ENCODE data around the gene STOM.

The STOM gene

DNA sequence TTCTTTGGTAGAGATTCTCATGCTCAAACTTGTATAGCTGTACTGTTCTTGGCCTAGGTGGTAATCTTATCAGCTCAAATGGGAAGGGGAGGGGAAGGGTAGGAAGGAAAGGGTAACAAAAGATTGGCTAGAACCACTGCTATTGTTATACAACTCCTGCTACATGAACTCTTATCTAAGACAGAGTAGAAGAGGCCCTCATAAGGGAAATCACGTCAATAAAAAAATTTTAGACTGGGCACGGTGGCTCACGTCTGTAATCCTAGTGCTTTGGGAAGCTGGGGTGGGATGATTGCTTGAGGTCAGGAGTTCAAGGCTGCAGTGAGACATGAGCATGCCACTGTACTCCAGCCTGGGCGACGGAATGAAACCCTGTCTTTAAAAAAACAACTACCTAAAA lies 15.9 kb downstream of the STOM start:
- DNase-seq (ENCODE audit: extremely low read depth, low read depth): no peak
- TF ChIP-seq, protein P1, sequence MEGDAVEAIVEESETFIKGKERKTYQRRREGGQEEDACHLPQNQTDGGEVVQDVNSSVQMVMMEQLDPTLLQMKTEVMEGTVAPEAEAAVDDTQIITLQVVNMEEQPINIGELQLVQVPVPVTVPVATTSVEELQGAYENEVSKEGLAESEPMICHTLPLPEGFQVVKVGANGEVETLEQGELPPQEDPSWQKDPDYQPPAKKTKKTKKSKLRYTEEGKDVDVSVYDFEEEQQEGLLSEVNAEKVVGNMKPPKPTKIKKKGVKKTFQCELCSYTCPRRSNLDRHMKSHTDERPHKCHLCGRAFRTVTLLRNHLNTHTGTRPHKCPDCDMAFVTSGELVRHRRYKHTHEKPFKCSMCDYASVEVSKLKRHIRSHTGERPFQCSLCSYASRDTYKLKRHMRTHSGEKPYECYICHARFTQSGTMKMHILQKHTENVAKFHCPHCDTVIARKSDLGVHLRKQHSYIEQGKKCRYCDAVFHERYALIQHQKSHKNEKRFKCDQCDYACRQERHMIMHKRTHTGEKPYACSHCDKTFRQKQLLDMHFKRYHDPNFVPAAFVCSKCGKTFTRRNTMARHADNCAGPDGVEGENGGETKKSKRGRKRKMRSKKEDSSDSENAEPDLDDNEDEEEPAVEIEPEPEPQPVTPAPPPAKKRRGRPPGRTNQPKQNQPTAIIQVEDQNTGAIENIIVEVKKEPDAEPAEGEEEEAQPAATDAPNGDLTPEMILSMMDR (IDR thresholded peaks at IDR 0.05; ENCODE audit: low read depth, low read length): no peak

DNA sequence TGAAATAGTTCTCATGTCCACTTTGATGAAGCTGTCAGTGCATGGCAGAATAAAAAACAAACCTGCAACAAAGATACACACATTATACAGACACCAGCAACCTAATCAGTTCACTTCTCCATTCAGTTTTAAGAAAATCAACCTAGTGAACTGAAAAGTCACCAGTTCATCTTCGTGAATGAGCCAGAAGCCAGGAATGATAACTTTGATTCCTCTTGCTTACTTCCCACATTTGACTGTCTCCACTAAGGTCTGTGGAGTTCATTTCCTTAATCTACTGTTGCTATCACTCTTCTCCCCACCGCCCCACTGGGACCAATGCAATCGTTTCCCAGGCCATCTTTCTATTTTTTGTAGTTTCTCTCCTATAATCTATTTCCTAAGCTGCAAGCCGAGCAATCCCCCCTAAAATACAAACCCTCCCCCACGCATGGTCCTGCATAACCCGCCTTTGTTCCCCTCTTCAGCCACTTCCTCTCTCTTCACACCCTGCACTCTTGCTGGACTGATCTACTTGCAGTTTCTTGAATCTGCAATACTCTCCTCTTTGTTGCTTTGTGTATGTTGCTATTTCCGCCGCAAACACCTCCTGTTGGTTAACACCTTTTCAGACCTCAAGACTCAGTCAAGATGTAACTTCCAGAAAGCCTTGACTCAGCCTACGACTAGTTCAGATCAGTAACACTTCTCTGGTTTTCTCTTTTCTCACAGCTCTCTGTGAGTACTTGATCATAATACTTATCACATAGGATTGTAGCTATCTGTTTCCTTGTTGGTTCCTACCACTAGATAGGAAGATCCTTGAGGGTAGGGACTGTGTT lies 16.6 kb downstream of the STOM start:
- TF ChIP-seq, protein P1 (IDR thresholded peaks at IDR 0.05; ENCODE audit: low read depth, low read length): no peak
- DNase-seq (ENCODE audit: extremely low read depth, low read depth): no peak

DNA sequence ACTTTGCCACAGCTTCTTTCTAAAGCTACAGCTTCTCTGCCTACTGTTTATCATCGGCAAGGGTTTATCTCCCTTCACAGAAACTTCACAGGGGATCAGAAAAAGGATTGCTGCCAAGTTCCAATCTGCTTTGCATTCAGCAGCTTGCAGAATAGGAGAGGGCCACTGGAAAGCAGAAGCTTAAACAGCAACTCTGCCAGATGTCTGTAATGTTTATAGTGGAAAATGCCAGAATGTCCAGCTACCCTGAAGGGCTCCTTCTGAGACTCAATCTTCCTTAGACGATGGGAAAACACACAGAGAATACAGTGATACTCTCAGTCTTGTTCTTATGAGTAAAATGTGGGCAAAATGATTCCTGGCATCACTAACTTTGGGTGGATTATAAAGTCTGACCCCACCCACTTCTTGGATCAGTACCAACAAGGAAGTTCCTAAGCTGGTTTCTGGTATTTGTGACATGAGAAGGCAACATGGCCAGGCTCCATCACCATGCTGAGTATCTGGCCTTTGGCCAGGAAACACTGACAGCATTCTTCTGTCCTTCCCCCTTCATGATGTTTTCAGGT lies 19.0 kb downstream of the STOM start:
- DNase-seq (ENCODE audit: extremely low read depth, low read depth): peak; percentile 89
- TF ChIP-seq, protein P1 (IDR thresholded peaks at IDR 0.05; ENCODE audit: low read depth, low read length): no peak

DNA sequence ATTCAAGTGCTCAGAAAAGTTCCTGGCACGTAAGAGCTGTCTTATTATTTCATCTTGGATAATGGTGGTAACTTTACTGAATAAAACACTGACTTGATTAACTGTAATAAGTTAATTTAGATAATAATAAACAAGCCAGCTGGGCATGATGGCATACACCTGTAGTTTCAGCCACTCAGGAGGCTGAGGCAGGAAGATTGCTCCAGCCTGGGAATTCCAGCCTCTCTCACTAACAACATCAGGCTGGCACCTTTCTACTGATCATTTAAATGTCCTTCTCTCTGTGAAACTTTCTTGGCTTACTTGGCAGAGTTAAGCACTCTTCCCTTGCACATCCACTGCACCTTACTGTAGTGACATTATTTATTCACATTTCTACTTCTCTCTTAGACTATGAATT lies 20.0 kb downstream of the STOM start:
- no peak for DNase-seq (ENCODE audit: extremely low read depth, low read depth)
- TF ChIP-seq, protein P1 (IDR thresholded peaks at IDR 0.05; ENCODE audit: low read depth, low read length): no peak

DNA sequence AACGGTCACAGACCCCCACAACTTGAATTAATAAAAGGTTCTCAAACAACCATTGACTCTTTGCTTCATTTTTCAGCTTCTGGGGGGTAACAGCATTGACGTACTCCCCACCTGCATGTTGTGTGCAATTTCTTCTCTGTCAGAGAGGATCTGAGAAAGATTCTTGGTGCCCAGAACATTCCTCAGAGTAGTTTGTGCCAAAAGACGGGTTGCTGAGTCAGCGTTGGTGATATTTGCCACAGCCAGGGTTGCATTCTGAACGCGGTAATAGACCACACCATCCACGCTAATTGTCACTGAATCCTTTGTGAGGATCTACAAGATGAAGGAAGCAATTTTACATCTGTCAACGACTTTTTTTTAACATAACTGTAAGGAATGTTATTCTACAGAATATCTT lies 21.0 kb downstream of the STOM start:
- DNase-seq (ENCODE audit: extremely low read depth, low read depth): no peak
- TF ChIP-seq, protein P1 (IDR thresholded peaks at IDR 0.05; ENCODE audit: low read depth, low read length): no peak

DNA sequence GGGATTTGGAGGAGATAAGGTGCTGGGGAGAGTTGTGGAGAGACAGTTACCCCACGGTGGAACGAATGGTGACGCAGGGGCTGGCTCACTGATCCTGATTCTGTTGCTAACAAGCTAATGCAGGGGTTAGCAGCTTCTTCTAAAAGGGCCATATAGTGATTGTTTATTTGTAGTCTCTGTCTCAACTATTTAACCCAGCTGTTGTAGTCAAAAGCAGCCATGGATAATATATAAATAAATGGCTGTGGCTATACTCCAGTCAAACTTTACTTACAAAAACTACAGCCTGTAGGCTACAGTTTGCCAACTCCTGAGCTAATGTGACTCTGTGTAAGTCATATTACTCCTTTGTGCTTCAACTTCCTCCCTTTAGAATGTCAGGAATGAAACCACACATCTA lies 21.8 kb downstream of the STOM start:
- DNase-seq (ENCODE audit: extremely low read depth, low read depth): no peak

DNA sequence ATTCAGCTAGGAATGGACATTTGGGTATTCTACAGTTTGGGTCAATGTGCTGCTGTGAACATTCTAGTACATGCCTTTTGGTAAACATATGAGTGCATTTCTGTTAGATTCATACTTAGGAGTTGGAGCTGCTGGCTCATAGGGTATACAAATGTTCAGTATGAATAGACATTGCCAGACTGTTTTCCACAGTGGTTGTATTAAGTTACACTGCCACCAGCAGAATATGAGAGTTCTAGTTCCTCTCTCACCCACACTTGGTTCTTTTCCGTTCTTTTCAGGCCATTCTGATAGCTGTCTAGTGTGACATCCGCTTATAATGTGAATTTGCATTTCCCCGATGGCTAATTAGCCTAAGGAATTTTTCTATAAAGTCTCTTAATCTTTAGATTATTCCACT lies 25.0 kb downstream of the STOM start:
- no peak for DNase-seq (ENCODE audit: extremely low read depth, low read depth)
- TF ChIP-seq, protein P1 (IDR thresholded peaks at IDR 0.05; ENCODE audit: low read depth, low read length): no peak

More for the DNA sequence above, 21.8 kb downstream of the STOM start:
- TF ChIP-seq, protein P1 (IDR thresholded peaks at IDR 0.05; ENCODE audit: low read depth, low read length): no peak

All from AG09319 (cell line).